ENCODE data around the gene CYP27C1.
"Not testable (repeated sequence)": the region's sequence is repeated elsewhere in the genome, so short reads cannot be mapped to it uniquely, and the experiment has no call there.

CYP27C1 gene

GRCh38 chr2:127235082-127235702 lies 15.1 kb upstream of the CYP27C1 start:
- H3K9ac ChIP-seq (ENCODE audit: low read depth, low read length): no peak overlapping the region
- 0 out of 2 replicates have a peak, but pooled peaks cover 2% of the 10 kb centered on the region for H3K4me1 ChIP-seq (ENCODE audit: control insufficient read depth, insufficient read depth, low read length)
- no peaks in the 10 kb centered on the region for H3K36me3 ChIP-seq (ENCODE audit: control insufficient read depth, insufficient read depth, low read length)
- peaks cover 8% of the 10 kb centered on the region for H3K9me3 ChIP-seq (ENCODE audit: control insufficient read depth, insufficient read depth, low read length)
- no peak overlapping the region for H3K4me3 ChIP-seq (ENCODE audit: low read depth, low read length)
- no peaks in the 10 kb centered on the region for H3K27me3 ChIP-seq (ENCODE audit: control insufficient read depth, insufficient read depth, low read length)
- H3K27ac ChIP-seq (ENCODE audit: low read depth, low read length): no peak overlapping the region

GRCh38 chr2:127233710-127234109 lies 13.6 kb upstream of the CYP27C1 start:
- H3K27me3 ChIP-seq (ENCODE audit: control insufficient read depth, insufficient read depth, low read length): no peaks in the 10 kb centered on the region
- H3K4me1 ChIP-seq (ENCODE audit: control insufficient read depth, insufficient read depth, low read length): 0 out of 2 replicates have a peak, but pooled peaks cover 2% of the 10 kb centered on the region
- no peak overlapping the region for H3K9ac ChIP-seq (ENCODE audit: low read depth, low read length)
- H3K36me3 ChIP-seq (ENCODE audit: control insufficient read depth, insufficient read depth, low read length): no peaks in the 10 kb centered on the region
- no peak overlapping the region for H3K27ac ChIP-seq (ENCODE audit: low read depth, low read length)
- no peak overlapping the region for H3K4me3 ChIP-seq (ENCODE audit: low read depth, low read length)
- H3K9me3 ChIP-seq (ENCODE audit: control insufficient read depth, insufficient read depth, low read length): peaks cover 7% of the 10 kb centered on the region

GRCh38 chr2:127231130-127231865 lies 11.2 kb upstream of the CYP27C1 start:
- no peak overlapping the region for H3K4me3 ChIP-seq (ENCODE audit: low read depth, low read length)

DNA sequence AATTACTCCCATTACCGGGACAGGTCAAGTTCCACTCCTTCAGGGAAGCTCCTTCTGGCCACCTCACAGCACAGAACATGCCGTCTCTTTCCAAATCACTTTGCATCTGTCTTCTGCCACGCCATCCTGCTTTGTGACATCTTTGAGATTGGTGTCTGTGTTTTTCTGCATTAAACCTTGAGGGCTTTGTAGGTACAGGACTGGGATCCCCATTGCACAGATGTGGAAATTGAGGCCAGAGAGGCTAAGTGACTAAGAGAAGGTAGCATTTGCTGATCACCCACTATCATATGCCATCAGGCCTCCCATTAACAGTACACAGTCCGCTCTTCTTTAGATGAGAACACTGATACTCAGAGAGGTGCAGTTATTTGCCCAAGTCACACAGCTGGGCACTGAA lies 9.5 kb upstream of the CYP27C1 start:
- Histone ChIP-seq H3K36me3 (ENCODE audit: control insufficient read depth, insufficient read depth, low read length) (no peaks in the 10 kb centered on the region), H3K9me3 (ENCODE audit: control insufficient read depth, insufficient read depth, low read length) (no peaks in the 10 kb centered on the region), H3K4me1 (ENCODE audit: control insufficient read depth, insufficient read depth, low read length) (peaks cover 6% of the 10 kb centered on the region; the same call in 1 of the 2 replicates), H3K9ac (ENCODE audit: low read depth, low read length) (no peak overlapping the region), H3K27me3 (ENCODE audit: control insufficient read depth, insufficient read depth, low read length) (no peaks in the 10 kb centered on the region), H3K27ac (ENCODE audit: low read depth, low read length) (no peak overlapping the region), H3K4me3 (ENCODE audit: low read depth, low read length) (no peak overlapping the region)

More at GRCh38 chr2:127231130-127231865, 11.2 kb upstream of the CYP27C1 start:
- Histone ChIP-seq H3K27me3 (ENCODE audit: control insufficient read depth, insufficient read depth, low read length) (no peaks in the 10 kb centered on the region), H3K9ac (ENCODE audit: low read depth, low read length) (no peak overlapping the region), H3K36me3 (ENCODE audit: control insufficient read depth, insufficient read depth, low read length) (no peaks in the 10 kb centered on the region), H3K27ac (ENCODE audit: low read depth, low read length) (no peak overlapping the region), H3K4me1 (ENCODE audit: control insufficient read depth, insufficient read depth, low read length) (0 out of 2 replicates have a peak, but pooled peaks cover 2% of the 10 kb centered on the region), H3K9me3 (ENCODE audit: control insufficient read depth, insufficient read depth, low read length) (no peaks in the 10 kb centered on the region)

GRCh38 chr2:127228102-127228501 lies 8.0 kb upstream of the CYP27C1 start:
- Histone ChIP-seq H3K27ac (ENCODE audit: low read depth, low read length) (no peak overlapping the region), H3K36me3 (ENCODE audit: control insufficient read depth, insufficient read depth, low read length) (no peaks in the 10 kb centered on the region), H3K27me3 (ENCODE audit: control insufficient read depth, insufficient read depth, low read length) (no peaks in the 10 kb centered on the region), H3K4me1 (ENCODE audit: control insufficient read depth, insufficient read depth, low read length) (peaks cover 6% of the 10 kb centered on the region; the same call in 1 of the 2 replicates), H3K4me3 (ENCODE audit: low read depth, low read length) (no peak overlapping the region), H3K9ac (ENCODE audit: low read depth, low read length) (no peak overlapping the region), H3K9me3 (ENCODE audit: control insufficient read depth, insufficient read depth, low read length) (no peaks in the 10 kb centered on the region)

- not testable (repeated sequence) for H3K4me3 ChIP-seq (ENCODE audit: low read depth, low read length); H3K27ac ChIP-seq (ENCODE audit: low read depth, low read length); H3K9me3 ChIP-seq (ENCODE audit: control insufficient read depth, insufficient read depth, low read length); H3K9ac ChIP-seq (ENCODE audit: low read depth, low read length); H3K36me3 ChIP-seq (ENCODE audit: control insufficient read depth, insufficient read depth, low read length); H3K27me3 ChIP-seq (ENCODE audit: control insufficient read depth, insufficient read depth, low read length); H3K4me1 ChIP-seq (ENCODE audit: control insufficient read depth, insufficient read depth, low read length)
Observed at GRCh38 chr2:127227264-127227660, 7.2 kb upstream of the CYP27C1 start.

DNA sequence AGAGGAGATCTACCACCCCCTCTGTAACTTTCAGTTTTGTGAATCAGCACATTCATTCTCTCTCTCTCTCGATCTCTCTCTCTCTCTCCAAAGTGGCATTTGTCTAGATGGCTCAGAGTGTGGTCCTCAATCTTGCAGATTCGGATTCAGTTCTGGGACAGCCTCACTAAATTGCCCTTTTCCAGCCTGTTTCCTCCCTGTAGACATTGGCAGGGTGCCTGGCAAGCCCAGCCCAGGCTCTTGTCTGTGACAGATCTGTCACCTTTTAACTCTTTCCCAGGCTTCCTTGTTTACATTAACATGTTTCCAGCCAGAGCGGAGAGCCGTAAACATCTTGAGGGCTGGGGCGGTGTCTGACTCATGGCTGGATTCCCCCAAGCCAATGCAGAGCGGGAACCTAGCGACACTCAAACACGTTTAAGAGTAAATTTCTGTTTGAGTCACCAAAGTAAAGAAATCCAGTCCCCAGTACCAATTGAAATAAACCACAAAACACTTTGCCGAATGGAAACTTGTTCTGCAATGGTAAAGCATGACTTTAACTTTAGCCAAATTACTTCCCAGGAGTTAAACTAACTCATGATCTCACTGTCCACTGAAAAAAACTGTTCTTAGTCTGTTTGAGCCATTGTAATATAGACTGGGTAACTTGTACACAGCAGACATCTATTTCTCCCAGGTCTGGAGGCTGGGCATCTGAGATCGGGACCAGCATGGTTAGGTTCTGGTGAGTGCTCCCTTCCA lies 6.6 kb upstream of the CYP27C1 start:
- Histone ChIP-seq H3K4me3 (ENCODE audit: low read depth, low read length) (no peak overlapping the region), H3K9ac (ENCODE audit: low read depth, low read length) (no peak overlapping the region), H3K36me3 (ENCODE audit: control insufficient read depth, insufficient read depth, low read length) (no peaks in the 10 kb centered on the region), H3K4me1 (ENCODE audit: control insufficient read depth, insufficient read depth, low read length) (peaks cover 6% of the 10 kb centered on the region; the same call in 1 of the 2 replicates), H3K9me3 (ENCODE audit: control insufficient read depth, insufficient read depth, low read length) (no peaks in the 10 kb centered on the region), H3K27me3 (ENCODE audit: control insufficient read depth, insufficient read depth, low read length) (no peaks in the 10 kb centered on the region), H3K27ac (ENCODE audit: low read depth, low read length) (no peak overlapping the region)

DNA sequence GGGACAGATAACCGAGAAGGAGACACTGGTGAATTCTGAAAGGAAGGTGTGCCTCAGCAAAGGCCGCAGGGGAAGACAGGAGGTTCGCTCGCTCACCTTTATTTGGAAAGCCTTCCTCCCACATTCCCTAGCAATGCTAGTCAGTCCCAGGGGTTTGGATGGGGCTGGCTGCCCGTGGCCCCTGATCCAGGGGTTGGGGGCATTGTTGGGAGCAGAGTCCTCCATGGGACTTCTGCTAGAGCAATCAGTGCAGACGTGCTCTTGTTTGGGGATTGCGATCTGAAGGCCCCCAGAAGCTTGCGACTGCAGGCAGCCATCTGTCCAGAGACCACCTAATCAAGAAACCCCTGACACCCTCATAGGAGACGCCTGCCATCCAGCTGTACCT lies 6.0 kb upstream of the CYP27C1 start:
- Histone ChIP-seq H3K9me3 (ENCODE audit: control insufficient read depth, insufficient read depth, low read length) (no peaks in the 10 kb centered on the region), H3K4me3 (ENCODE audit: low read depth, low read length) (no peak overlapping the region), H3K4me1 (ENCODE audit: control insufficient read depth, insufficient read depth, low read length) (peaks cover 6% of the 10 kb centered on the region; the same call in 1 of the 2 replicates), H3K9ac (ENCODE audit: low read depth, low read length) (no peak overlapping the region), H3K27me3 (ENCODE audit: control insufficient read depth, insufficient read depth, low read length) (no peaks in the 10 kb centered on the region), H3K36me3 (ENCODE audit: control insufficient read depth, insufficient read depth, low read length) (no peaks in the 10 kb centered on the region), H3K27ac (ENCODE audit: low read depth, low read length) (no peak overlapping the region)

DNA sequence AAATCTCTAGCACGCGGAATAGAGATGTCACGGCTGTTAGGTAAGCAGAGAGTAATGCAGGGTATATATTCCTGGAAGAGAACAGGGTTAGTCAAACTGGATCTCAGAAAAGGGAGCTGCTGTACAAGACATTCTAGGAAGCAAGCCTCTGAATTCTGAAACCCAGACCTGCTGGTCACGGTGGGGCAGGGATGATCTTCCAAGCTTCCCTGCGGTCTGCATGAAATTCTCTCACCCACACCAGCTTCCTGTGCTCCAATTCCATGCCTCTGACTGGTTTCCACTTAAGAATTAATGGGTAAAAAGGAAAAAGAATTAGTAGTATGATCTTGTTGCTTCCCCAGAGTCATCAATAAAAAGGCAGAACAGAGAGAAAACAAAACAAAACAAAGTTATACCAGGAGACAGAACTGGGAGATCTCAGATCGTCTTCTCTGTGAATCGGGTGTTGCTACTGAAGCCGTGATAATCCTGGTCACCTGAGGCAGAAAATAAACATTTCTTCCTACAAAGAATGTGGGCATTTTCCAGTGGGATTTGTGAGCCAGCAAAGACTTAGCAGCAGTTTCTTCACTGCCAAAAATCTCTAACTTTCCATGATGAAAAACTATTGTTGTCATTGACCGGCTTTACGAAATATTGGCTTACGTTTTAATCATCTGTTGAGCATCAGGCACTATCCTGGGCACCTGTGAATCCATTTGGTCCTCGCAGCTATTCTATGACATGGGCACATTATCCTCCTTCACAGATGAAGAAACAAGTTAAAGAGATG lies 5.3 kb upstream of the CYP27C1 start:
- no peaks in the 10 kb centered on the region for H3K9me3 ChIP-seq (ENCODE audit: control insufficient read depth, insufficient read depth, low read length)
- H3K4me3 ChIP-seq (ENCODE audit: low read depth, low read length): no peak overlapping the region
- 0 out of 2 replicates have a peak, but pooled peaks cover 5% of the 10 kb centered on the region for H3K27me3 ChIP-seq (ENCODE audit: control insufficient read depth, insufficient read depth, low read length)
- H3K9ac ChIP-seq (ENCODE audit: low read depth, low read length): no peak overlapping the region
- no peaks in the 10 kb centered on the region for H3K36me3 ChIP-seq (ENCODE audit: control insufficient read depth, insufficient read depth, low read length)
- H3K27ac ChIP-seq (ENCODE audit: low read depth, low read length): no peak overlapping the region
- peaks cover 8% of the 10 kb centered on the region; the same call in 1 of the 2 replicates for H3K4me1 ChIP-seq (ENCODE audit: control insufficient read depth, insufficient read depth, low read length)

- not testable (repeated sequence) for H3K9me3 ChIP-seq (ENCODE audit: control insufficient read depth, insufficient read depth, low read length); H3K36me3 ChIP-seq (ENCODE audit: control insufficient read depth, insufficient read depth, low read length); H3K4me3 ChIP-seq (ENCODE audit: low read depth, low read length); H3K9ac ChIP-seq (ENCODE audit: low read depth, low read length); H3K27me3 ChIP-seq (ENCODE audit: control insufficient read depth, insufficient read depth, low read length); H3K27ac ChIP-seq (ENCODE audit: low read depth, low read length); H3K4me1 ChIP-seq (ENCODE audit: control insufficient read depth, insufficient read depth, low read length)
Observed at GRCh38 chr2:127224135-127224534, 4.0 kb upstream of the CYP27C1 start.

Data from HUES48 (cell line).